ENCODE results near the gene TECR. TPM values are rescaled to one million over a fixed set of nuclear protein-coding genes. Genes with fewer than 3 reads are reported as not detected.
"Not testable (repeated sequence)": the region's sequence is repeated elsewhere in the genome, so short reads cannot be mapped to it uniquely, and the experiment has no call there.

The TECR gene
- total and polyA plus RNA-seq, 7 experiments from 2014 or later = 123 to 325 (median 207) TPM

- no peak for DNase-seq
- Mint-ChIP-seq H3K27ac (peak overlapping the region in 5 of 9 donors; percentile 18 to 64 (median 43)), H3K4me1 (peaks cover 4 to 60% (median 27%) of the 10 kb centered on the region in 7 donors), H3K9me3 (no peaks in the 10 kb centered on the region), H3K4me3 (peak overlapping the region in 2 of 10 donors; percentile 18 to 30), H3K27me3 (no peaks in the 10 kb centered on the region), H3K36me3 (peaks cover 0 to 14% (median 8%) of the 10 kb centered on the region in 5 donors)
- no peak for ATAC-seq
- Histone ChIP-seq H3K9me3 (ENCODE audit: control insufficient read depth in 2 of 3, low read length in 3 of 3) (no peaks in the 10 kb centered on the region), H3K4me3 (ENCODE audit: low read length) (no peak overlapping the region), H3K36me3 (ENCODE audit: control insufficient read depth in 2 of 3, insufficient read depth in 3 of 3, low read length in 3 of 3) (peaks cover 0 to 44% (median 0%) of the 10 kb centered on the region in 3 experiments), H3K4me1 (ENCODE audit: control insufficient read depth in 2 of 2, insufficient read depth in 2 of 2, low read length in 2 of 2) (peaks cover 0 to 5% of the 10 kb centered on the region in 2 donors), H3K27me3 (ENCODE audit: control insufficient read depth in 2 of 2, insufficient read depth in 2 of 2, low read length in 2 of 2) (no peaks in the 10 kb centered on the region), H3K27ac (ENCODE audit: low read depth, low read length) (no peak overlapping the region)
- POLR2A ChIA-PET = interaction anchor here (1.0 to 34.0 kb wide), 4 partner anchors 9 to 37 kb away, joined by 3 to 1101 read pairs (median 4); partner anchors contain the start of genes DNAJB1 and GIPC1
- intact Hi-C loops (cut with micrococcal nuclease) = no loop called here
- CTCF ChIA-PET = interaction anchor here (0.7 kb wide), 1 partner anchor 47 kb away, joined by 4 read pairs; no protein-coding TSS in a partner anchor
Observed at GRCh38 chr19:14544977-14545715, 15.8 kb downstream of the TECR start.

GRCh38 chr19:14545716-14546082 is 16.3 kb downstream of the TECR start:
- H3K9me3 Mint-ChIP-seq = no peaks in the 10 kb centered on the region
- Histone ChIP-seq H3K36me3 (ENCODE audit: control insufficient read depth in 2 of 3, insufficient read depth in 3 of 3, low read length in 3 of 3) (peaks cover 0 to 45% (median 0%) of the 10 kb centered on the region in 3 experiments), H3K4me1 (ENCODE audit: control insufficient read depth in 2 of 2, insufficient read depth in 2 of 2, low read length in 2 of 2) (peaks cover 0 to 9% of the 10 kb centered on the region in 2 donors), H3K27ac (ENCODE audit: low read depth, low read length) (no peak overlapping the region), H3K27me3 (ENCODE audit: control insufficient read depth in 2 of 2, insufficient read depth in 2 of 2, low read length in 2 of 2) (no peaks in the 10 kb centered on the region), H3K9me3 (ENCODE audit: control insufficient read depth in 2 of 3, low read length in 3 of 3) (no peaks in the 10 kb centered on the region), H3K4me3 (ENCODE audit: low read length) (no peak overlapping the region)
- peaks cover 7 to 63% (median 33%) of the 10 kb centered on the region in 7 donors for H3K4me1 Mint-ChIP-seq
- H3K27me3 Mint-ChIP-seq = no peaks in the 10 kb centered on the region
- H3K36me3 Mint-ChIP-seq = peaks cover 0 to 14% (median 7%) of the 10 kb centered on the region in 5 donors
- intact Hi-C loops (cut with micrococcal nuclease) = no loop called here
- no peak for DNase-seq
- ChIA-PET POLR2A (interaction anchor here (1.5 to 34.0 kb wide), 2 partner anchors 11 to 37 kb away, joined by 5 to 1101 read pairs; partner anchors contain the start of genes DNAJB1 and GIPC1), CTCF (interaction anchor here (0.7 kb wide), 1 partner anchor 48 kb away, joined by 4 read pairs; no protein-coding TSS in a partner anchor)
- peak overlapping the region in 1 of 10 donors; percentile 18 for H3K4me3 Mint-ChIP-seq
- H3K27ac Mint-ChIP-seq = peak overlapping the region in 2 of 9 donors; percentile 38 to 57
- no peak for ATAC-seq

GRCh38 chr19:14550201-14550754 is 20.9 kb downstream of the TECR start:
- peaks cover 28 to 70% (median 57%) of the 10 kb centered on the region in 7 donors for H3K4me1 Mint-ChIP-seq

DNA sequence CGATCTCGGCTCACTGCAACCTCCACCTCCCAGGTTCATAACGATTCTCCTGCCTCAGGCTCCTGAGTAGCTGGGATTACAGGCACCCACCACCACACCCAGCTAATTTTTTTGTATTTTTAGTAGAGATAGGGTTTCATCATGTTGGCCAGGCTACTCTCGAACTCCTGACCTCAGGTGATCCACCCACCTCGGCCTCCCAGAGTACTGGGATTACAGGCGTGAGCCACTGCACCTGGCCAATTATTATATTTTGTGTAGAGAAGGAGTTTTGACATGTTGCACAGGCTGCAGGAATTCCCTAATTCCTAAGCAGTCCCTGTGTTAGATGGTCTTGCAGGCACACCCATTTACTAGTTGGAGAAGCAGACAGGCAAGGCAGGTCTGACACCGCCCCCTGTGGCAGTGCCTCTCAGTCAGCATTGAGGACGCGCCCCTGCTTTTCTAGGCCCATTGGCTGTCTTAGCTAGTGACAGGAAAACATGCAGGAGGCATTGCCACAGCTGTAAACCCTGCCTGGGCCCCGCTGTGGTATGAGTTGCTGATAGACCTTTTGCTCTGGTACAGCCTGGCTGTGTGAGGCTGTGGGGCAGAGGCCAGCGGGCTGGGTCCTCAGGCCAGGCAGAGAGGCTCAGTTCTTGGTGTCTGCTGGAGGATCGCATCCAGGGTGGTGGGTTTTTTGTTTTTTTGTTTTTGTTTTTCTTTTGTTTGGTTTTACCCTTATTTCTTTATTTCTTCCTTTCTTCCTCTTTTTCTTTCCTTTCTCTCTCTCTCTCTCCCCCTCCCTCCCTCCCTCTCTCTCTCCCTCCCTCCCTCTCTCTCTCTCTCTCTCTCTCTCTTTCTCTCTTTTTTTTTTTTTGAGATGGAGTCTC is 22.0 kb downstream of the TECR start:
- peaks cover 35 to 70% (median 58%) of the 10 kb centered on the region in 7 donors for H3K4me1 Mint-ChIP-seq
- CTCF ChIA-PET = interaction anchor here (0.6 to 3.2 kb wide), 14 partner anchors 19 to 95 kb away, joined by 3 to 29 read pairs (median 4); partner anchors contain the start of gene PTGER1

More at GRCh38 chr19:14550201-14550754, 20.9 kb downstream of the TECR start:
- DNase-seq (no peak), ATAC-seq (no peak)
- no peaks in the 10 kb centered on the region for H3K27me3 Mint-ChIP-seq
- Histone ChIP-seq H3K9me3 (ENCODE audit: control insufficient read depth in 2 of 3, low read length in 3 of 3) (no peaks in the 10 kb centered on the region), H3K27me3 (ENCODE audit: control insufficient read depth in 2 of 2, insufficient read depth in 2 of 2, low read length in 2 of 2) (no peaks in the 10 kb centered on the region), H3K27ac (ENCODE audit: low read depth, low read length) (no peak overlapping the region), H3K4me3 (ENCODE audit: low read length) (no peak overlapping the region), H3K4me1 (ENCODE audit: control insufficient read depth in 2 of 2, insufficient read depth in 2 of 2, low read length in 2 of 2) (peaks cover 16 to 39% of the 10 kb centered on the region in 2 donors), H3K36me3 (ENCODE audit: control insufficient read depth in 2 of 3, insufficient read depth in 3 of 3, low read length in 3 of 3) (peaks cover 0 to 46% (median 0%) of the 10 kb centered on the region in 3 experiments)
- POLR2A ChIA-PET = interaction anchor here (0.6 to 3.2 kb wide), 9 partner anchors 13 to 233 kb away, joined by 3 to 41 read pairs (median 7); partner anchors contain the start of genes DNAJB1, GIPC1 and TECR
- CTCF ChIA-PET = interaction anchor here (0.6 to 3.2 kb wide), 14 partner anchors 10 to 547 kb away, joined by 3 to 29 read pairs (median 4); no protein-coding TSS in a partner anchor
- intact Hi-C loops (cut with micrococcal nuclease) = loop anchor here in 1 of 2 donors (2.0 to 10.0 kb wide), 3 partner anchors 63 to 415 kb away; partner anchors contain the start of genes ASF1B and PKN1
- no peaks in the 10 kb centered on the region for H3K9me3 Mint-ChIP-seq
- H3K36me3 Mint-ChIP-seq = peaks cover 0 to 11% (median 4%) of the 10 kb centered on the region in 5 donors
- peak overlapping the region; percentile 64 to 97 (median 84) for H3K27ac Mint-ChIP-seq
- peak overlapping the region in 4 of 10 donors; percentile 8 to 76 (median 38) for H3K4me3 Mint-ChIP-seq

GRCh38 chr19:14552006-14552360 is 22.6 kb downstream of the TECR start:
- not testable (repeated sequence) for H3K27me3 Mint-ChIP-seq; H3K9me3 ChIP-seq (ENCODE audit: control insufficient read depth in 2 of 3, low read length in 3 of 3); H3K9me3 Mint-ChIP-seq; ATAC-seq; DNase-seq; H3K4me3 ChIP-seq (ENCODE audit: low read length); H3K27me3 ChIP-seq (ENCODE audit: control insufficient read depth in 2 of 2, insufficient read depth in 2 of 2, low read length in 2 of 2)
- ChIA-PET POLR2A (interaction anchor here (0.7 to 3.2 kb wide), 9 partner anchors 16 to 58 kb away, joined by 3 to 41 read pairs (median 13); partner anchors contain the start of genes DNAJB1 and GIPC1), CTCF (interaction anchor here (0.6 to 3.2 kb wide), 12 partner anchors 25 to 96 kb away, joined by 3 to 29 read pairs (median 4); partner anchors contain the start of gene PTGER1)
- Mint-ChIP-seq H3K4me3 (peak overlapping the region in 7 of 10 donors; percentile 27 to 78 (median 76)), H3K4me1 (peaks cover 40 to 72% (median 58%) of the 10 kb centered on the region in 7 donors), H3K27ac (peak overlapping the region in 8 of 9 donors; percentile 66 to 97 (median 88)), H3K36me3 (peaks cover 0 to 14% (median 4%) of the 10 kb centered on the region in 5 donors)
- Histone ChIP-seq H3K4me1 (ENCODE audit: control insufficient read depth in 2 of 2, insufficient read depth in 2 of 2, low read length in 2 of 2) (peaks cover 24 to 53% of the 10 kb centered on the region in 2 donors), H3K27ac (ENCODE audit: low read depth, low read length) (peak overlapping the region; percentile 64), H3K36me3 (ENCODE audit: control insufficient read depth in 2 of 3, insufficient read depth in 3 of 3, low read length in 3 of 3) (peaks cover 0 to 37% (median 0%) of the 10 kb centered on the region in 3 experiments)
- intact Hi-C loops (cut with micrococcal nuclease) = loop anchor here in 1 of 2 donors (5.0 to 10.0 kb wide), 2 partner anchors 120 to 417 kb away; partner anchors contain the start of genes ASF1B and PKN1

More for the DNA sequence above, 22.0 kb downstream of the TECR start:
- not testable (repeated sequence) for H3K9me3 ChIP-seq (ENCODE audit: control insufficient read depth in 2 of 3, low read length in 3 of 3); H3K9me3 Mint-ChIP-seq; H3K27me3 Mint-ChIP-seq; H3K4me3 ChIP-seq (ENCODE audit: low read length); H3K27me3 ChIP-seq (ENCODE audit: control insufficient read depth in 2 of 2, insufficient read depth in 2 of 2, low read length in 2 of 2)
- intact Hi-C loops (cut with micrococcal nuclease) = loop anchor here (1.0 to 10.0 kb wide), 7 partner anchors 22 to 417 kb away; partner anchors contain the start of genes TECR (in 2 of the 2), ASF1B (in 1 of the 2), DNAJB1 (in 1 of the 2) and PKN1 (in 1 of the 2)
- Mint-ChIP-seq H3K4me3 (peak overlapping the region; percentile 30 to 80 (median 76)), H3K36me3 (peaks cover 0 to 14% (median 4%) of the 10 kb centered on the region in 5 donors), H3K27ac (peak overlapping the region; percentile 69 to 97 (median 84))
- Histone ChIP-seq H3K36me3 (ENCODE audit: control insufficient read depth in 2 of 3, insufficient read depth in 3 of 3, low read length in 3 of 3) (peaks cover 0 to 37% (median 0%) of the 10 kb centered on the region in 3 experiments), H3K4me1 (ENCODE audit: control insufficient read depth in 2 of 2, insufficient read depth in 2 of 2, low read length in 2 of 2) (peaks cover 20 to 47% of the 10 kb centered on the region in 2 donors), H3K27ac (ENCODE audit: low read depth, low read length) (peak overlapping the region; percentile 64)
- ATAC-seq (peak; percentile 100), DNase-seq (peak; percentile 52 to 90 (median 86))
- POLR2A ChIA-PET = interaction anchor here (0.6 to 3.2 kb wide), 12 partner anchors 14 to 58 kb away, joined by 3 to 41 read pairs (median 4); partner anchors contain the start of genes DNAJB1, GIPC1, NDUFB7 and TECR

Data from naive thymus-derived CD4-positive, alpha-beta T cell (primary cell).